DOHH2 (cell line): Measurements from ENCODE around the gene SUGT1.

Source experiments
- EZH2phosphoT487 ChIP-seq: fragments of 200-600 bp; sonication (generic); IDR thresholded peaks from 2 replicates; pipeline ENCODE4 v1.6.1; 2017; ENCODE audit warnings: borderline replicate concordance, mild to moderate bottlenecking, antibody characterized with exemption, low read length, moderate library complexity, mixed read lengths
- TF ChIP-seq, protein P1 (sequence below): fragments of 200-600 bp; sonication (generic); IDR thresholded peaks from one replicate; pipeline ENCODE4 v1.5.1; 2014; ENCODE audit warnings: antibody characterized with exemption, mild to moderate bottlenecking, low read depth, low read length; ENCODE audit not compliant: poor library complexity, severe bottlenecking

DNA sequence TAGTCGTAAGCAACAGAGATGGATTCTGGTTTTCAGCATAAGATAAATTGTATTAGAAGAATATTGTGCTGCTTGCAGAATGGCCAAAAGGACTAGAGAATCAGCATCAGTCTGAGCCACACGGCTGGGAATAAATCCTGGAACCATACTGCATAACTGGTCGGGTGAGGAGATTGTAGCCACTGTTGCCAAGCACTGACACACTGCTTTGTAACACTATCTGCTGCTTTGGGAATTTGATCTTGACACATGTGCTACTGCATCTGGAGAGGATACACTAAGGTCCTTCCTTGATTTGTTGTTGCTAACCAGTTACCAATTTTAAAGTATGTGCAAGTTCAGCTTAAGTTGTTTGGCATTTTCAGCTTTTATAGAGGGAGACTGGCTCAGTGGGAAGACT lies 8.5 kb upstream of the SUGT1 start:
- TF ChIP-seq, protein P1, sequence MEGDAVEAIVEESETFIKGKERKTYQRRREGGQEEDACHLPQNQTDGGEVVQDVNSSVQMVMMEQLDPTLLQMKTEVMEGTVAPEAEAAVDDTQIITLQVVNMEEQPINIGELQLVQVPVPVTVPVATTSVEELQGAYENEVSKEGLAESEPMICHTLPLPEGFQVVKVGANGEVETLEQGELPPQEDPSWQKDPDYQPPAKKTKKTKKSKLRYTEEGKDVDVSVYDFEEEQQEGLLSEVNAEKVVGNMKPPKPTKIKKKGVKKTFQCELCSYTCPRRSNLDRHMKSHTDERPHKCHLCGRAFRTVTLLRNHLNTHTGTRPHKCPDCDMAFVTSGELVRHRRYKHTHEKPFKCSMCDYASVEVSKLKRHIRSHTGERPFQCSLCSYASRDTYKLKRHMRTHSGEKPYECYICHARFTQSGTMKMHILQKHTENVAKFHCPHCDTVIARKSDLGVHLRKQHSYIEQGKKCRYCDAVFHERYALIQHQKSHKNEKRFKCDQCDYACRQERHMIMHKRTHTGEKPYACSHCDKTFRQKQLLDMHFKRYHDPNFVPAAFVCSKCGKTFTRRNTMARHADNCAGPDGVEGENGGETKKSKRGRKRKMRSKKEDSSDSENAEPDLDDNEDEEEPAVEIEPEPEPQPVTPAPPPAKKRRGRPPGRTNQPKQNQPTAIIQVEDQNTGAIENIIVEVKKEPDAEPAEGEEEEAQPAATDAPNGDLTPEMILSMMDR = no peak
- no peak for TF ChIP-seq EZH2phosphoT487
